AG20443 (cell line): ENCODE results near the gene TAF3.
A peak's percentile ranks its signal among the peaks of the same experiment; 100 is the strongest.

Experiments used
- DNase-seq: peaks from one replicate; pipeline ENCODE4 v3.0.0; 2012; ENCODE audit warnings: low spot score, mixed read lengths

Gene TAF3

DNA sequence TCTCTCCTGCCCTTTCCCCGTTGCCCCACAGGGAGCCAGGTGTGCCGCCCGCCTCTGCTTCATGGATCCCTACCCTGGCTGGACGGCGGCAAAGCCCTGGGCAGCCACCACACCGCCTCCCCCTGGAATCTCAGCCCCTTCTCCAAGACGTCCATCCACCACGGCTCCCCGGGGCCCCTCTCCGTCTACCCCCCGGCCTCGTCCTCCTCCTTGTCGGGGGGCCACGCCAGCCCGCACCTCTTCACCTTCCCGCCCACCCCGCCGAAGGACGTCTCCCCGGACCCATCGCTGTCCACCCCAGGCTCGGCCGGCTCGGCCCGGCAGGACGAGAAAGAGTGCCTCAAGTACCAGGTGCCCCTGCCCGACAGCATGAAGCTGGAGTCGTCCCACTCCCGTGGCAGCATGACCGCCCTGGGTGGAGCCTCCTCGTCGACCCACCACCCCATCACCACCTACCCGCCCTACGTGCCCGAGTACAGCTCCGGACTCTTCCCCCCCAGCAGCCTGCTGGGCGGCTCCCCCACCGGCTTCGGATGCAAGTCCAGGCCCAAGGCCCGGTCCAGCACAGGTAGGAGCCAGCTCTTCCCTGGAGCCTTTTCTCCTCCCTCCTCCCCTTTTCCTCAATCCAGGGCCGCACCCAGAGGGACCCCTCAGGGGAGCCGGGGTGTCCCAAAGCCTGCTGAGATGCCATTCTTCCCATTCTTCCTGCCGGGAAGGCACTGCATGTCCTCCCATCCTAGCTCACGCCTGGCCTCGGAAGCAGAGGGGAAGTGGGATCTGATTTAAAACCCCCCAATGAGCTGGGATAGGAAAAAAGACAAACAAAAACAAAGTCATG is 240.2 kb downstream of the TAF3 start:
- no peak for DNase-seq

DNA sequence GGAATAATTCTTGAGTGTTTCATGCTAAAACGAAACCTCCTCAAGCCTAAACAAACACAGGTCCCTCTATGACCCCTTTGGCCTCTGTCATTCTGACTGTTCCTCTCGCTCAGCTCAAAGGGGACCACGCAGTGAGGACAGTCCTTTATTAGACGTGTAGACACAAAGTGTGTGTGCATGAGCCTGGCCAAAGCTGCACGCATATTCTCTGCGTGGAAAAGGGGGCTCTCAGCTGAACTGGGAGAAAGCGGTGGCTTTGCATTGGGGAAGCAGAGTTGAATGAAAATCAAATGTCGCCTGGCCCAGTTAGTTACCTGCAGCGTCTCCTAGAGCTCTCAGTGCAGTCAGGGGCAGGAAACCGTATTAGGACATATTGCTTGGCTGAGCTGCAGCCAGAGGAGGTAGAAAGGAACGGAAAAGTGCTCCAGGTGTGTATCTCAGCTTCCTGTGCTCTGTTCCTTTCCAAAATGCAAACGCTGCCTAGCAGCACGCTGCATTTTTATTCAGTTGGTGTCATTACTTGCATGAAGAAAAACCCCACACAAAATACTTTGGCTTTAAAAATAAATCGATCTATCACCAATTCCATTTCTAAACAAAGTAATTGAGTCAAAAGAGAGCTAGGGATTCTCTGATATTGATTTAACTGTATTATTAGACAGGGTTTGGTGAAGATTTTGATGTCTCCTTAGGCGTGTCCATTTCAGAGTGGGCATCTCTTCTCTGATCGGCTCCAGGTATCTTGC is 241.1 kb downstream of the TAF3 start:
- DNase-seq = no peak

DNA sequence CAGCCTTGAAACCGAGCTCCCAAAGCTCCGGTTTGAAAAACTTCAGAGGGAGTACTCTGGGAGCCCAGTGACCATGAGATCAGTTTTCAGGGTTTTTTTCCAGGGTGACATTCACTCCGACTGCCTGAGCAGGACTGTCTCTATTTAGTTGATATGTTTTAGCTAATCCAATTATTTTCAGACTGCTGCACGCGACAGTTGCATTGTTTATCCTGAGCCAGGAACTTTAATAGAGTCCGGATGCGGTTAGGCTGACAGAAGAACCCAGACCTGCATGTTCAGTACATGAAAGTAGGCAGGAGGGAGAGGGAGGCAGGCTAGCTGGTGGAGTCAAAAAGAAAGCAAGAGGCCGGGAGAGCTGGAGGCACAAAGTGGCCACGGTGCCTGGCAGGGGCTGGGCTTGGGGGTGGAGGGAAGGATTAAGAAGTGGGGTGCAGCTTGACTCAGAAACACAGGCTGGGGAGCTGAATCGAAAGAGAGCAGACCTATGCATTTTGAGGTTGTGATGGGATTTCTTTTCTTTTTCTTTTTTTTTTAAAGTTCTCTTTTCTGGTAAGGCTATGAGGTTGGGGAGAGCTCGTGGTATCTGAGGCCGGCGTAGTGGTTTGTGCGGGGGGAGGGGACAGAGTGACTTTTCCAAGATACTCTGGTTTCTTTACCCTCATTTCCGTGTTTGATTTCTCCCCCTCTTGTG is 241.9 kb downstream of the TAF3 start:
- DNase-seq = peak; percentile 45

DNA sequence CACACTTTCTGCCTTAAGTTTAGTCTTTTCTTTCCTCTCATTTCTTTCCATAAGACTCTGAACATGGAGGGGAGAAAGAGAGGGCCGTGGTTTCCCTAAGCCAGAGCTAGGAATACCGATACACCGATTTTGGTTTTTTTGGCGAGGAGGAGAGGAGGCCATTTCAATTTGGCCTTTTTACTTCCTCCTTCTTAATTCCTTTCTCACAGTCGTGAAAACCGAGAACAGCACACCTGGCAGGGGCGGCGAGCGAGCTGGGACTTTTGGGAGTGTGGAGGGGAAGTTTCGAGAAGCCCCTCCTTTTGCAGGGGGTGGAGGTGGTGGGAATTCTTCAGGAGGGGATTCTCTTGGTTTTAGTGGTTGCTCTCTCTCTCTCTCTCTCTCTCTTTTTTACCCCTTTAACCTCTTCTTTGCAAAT is 242.4 kb downstream of the TAF3 start:
- no peak for DNase-seq

DNA sequence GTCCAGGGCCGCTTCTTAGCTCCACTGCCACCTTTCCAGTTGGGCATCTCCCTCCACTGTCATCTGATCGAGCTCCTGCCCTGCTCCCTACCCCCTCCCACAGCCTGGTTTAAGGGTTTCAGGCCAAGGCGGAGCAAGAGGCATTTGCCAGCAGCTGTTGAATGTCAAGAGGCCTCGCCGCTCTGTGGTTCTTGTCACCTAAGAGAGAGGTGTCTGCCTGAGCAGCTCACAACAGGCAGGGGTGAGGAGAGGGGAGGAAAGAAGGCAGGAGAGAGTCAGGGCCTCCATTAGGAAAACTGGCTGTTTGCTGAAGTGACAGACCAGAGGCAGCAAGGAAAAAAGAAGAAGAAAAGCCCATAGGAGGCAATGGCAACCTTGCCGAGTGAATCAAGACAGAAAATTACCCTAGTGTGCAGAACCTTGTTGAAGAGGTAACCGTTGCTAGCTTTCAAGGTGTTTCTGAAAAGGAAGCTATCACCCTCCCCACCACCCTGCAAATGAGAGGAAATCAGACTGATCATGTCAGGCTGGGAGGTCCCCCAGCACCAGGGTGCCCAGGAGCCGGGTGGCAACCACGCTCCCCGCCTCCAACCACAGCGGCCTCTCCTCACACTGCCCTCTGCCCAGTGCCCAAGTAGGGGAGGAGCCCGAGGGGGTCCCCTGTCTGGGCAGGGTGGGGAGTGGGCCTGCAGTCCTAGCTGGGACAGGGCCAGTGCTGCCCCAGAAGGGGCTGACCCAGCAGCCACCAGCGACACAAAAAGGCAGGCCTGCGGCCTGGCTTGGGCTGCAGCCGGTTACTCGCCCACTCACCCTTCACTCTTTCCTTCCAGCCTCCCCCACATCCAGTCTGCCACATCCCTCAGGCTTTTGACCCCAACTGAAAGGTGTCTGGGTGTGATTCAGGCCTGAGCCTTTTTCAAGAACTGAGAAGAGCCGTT is 243.2 kb downstream of the TAF3 start:
- DNase-seq = no peak

DNA sequence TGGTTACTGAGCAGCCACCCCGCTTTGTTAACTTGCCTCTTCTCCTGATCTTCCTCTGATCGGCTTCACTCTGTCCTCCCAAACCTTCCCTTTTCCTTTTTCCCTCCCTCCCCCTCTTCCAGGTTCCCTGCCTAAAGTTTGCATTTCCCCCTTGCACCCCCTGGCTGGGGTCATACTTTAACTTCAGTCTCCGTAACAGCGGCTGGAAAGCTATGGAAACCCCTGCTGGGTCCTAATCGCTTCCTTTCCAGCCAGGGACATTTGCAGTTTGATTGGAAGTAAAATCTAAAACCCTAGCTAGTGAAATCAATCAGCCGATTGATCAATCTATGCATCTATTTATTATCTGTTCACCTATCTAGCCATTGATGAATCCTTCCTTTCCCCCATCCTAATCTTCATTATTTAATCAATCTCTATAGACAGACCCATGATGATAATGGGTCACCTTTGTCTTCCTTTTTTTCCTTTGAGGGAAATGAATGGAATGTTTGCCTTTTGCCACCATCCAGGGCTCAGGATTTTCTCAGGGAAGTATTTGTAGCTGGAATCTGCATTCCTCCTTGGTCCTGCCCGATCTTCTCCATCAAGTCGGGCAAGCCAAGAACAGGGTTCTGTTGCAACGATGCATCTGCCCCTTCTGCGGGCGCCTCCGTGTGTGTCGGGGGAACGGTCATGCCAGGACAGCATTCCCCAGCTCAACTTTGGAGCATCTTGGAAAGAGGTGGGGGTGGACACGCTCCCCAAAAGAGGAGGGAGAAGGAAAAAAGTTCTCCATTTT is 245.0 kb downstream of the TAF3 start:
- no peak for DNase-seq

DNA sequence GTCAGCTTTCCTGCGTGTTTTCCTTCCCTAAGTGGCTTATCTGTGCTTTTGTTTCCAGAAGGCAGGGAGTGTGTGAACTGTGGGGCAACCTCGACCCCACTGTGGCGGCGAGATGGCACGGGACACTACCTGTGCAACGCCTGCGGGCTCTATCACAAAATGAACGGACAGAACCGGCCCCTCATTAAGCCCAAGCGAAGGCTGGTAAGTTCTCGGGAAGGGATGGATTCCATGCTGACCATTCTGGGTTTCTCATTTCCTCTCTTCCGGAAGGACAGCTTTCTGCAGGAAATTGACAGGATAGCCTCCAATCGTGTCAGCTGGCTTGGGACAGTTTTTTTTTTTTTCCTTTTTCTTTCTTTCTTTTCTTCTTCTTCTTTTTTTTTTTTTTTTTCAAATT is 245.6 kb downstream of the TAF3 start:
- DNase-seq = no peak

DNA sequence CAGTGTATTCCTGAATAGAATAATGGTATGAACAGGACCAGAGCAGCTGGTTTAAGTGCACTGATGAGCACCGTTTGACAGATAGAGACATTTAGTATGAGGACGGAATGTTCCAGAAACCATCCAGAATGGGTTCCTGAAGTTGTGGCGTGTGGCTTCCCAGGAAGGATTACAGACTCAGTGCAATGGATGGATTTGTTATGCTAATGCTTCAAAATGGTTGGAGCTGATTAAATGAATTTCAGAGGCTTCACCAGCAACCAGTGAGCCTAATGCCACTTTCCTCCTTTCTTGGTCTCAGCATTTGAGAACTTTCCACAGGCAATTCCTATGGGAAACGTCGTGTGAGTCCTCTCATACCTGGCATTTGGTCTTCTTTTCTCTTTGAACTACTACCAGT is 246.1 kb downstream of the TAF3 start:
- no peak for DNase-seq

DNA sequence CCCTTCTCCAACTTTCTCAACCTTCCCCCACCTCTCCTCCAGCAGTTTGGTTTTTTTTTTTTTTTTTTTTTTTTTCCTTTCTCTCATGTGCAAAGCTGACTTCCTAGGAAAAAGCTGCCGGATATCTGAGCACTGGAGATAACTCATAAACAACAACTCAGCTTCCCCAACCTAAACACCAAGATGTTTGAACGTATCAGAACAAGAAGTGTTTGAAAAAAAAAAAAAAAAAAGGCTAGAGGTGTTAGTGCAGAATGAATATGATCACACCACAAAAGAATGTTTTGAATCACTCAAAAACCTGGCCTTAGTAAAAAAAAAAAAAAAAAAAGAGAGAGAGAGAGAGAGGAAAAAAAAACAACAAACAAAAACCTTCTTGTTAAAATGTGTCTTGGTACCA is 247.3 kb downstream of the TAF3 start:
- no peak for DNase-seq

DNA sequence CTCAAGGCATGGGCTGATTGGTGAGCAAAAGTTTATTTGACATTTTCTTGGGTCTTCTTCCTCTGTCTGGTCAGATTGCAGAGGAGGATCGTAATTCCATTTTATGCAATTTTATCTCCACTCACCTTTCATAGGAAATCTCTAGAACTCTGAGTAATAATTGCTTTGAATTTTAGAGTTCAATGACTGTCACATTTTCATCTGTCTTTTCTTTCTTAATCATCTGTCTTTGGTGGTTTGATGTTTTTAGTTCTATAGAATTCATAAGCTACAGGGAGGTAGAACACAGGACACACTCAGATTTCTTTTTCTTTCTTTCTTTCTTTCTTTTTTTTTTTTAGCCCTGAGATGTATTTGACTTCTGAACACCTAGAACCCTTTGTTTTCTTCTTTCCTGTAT is 247.8 kb downstream of the TAF3 start:
- DNase-seq = no peak
